HepG2 (cell line): ENCODE results near the gene B3GNT2. TPM values are rescaled to one million over a fixed set of nuclear protein-coding genes. Genes with fewer than 3 reads are reported as not detected.

Source experiments
- ATAC-seq: fragments of 200-7000 bp; cut with Tn5 transposase; 3 replicates; pipeline ENCODE4 v1.9.1; 2020; ENCODE audit warnings: mild to moderate bottlenecking, moderate library complexity
- BruUV-seq: library from RNA; stranded (reverse); fragments of 400-500 nt; replicated peaks from 2 replicates; lab custom pipeline; 2021; lab: Mats Ljungman, UMichigan
- CTCF ChIA-PET: fragments of 300-600 bp; formaldehyde crosslinking; extraction: SDS; loops from one replicate; lab custom pipeline; 2021; ENCODE audit warnings: low total read pairs, inconsistent platforms, low intra/inter-chr PET ratio; lab: Yijun Ruan, JAX
- POLR2A ChIA-PET: fragments of 350-600 bp; sonication (Branson Sonifier 250); formaldehyde crosslinking; loops from one replicate; lab custom pipeline; 2020; ENCODE audit warnings: antibody characterized with exemption, inconsistent platforms; lab: Yijun Ruan, JAX
- DNase-seq: peaks from one replicate; pipeline ENCODE4 v3.0.0-alpha.2; 2015; ENCODE audit warnings: low spot score
- FAIRE-seq: peaks from 3 replicates; lab custom pipeline; 2011; peaks lifted over from hg19 to GRCh38; lab: Jason Lieb, UNC
- H2AFZ ChIP-seq: one replicate; pipeline ENCODE4 v1.6.1; 2011; ENCODE audit warnings: low read length, inconsistent platforms
- H3K27ac ChIP-seq: fragments of 300-600 bp; 3 replicates; pipeline ENCODE4 v1.8.0; 2011; ENCODE audit warnings: mixed run types, mild to moderate bottlenecking, mixed read lengths, low read length, inconsistent platforms; ENCODE audit not compliant: insufficient read depth; ENCODE audit errors: extremely low read length
- H3K27me3 ChIP-seq, 2 experiments: fragments of 200-600 bp in 1 of 2; 2 replicates in 1 of 2; 3 replicates in 1 of 2; pipeline versions ENCODE4 v1.6.0 to v1.8.0; 2011; ENCODE audit warnings: low read length in 2 of 2, mild to moderate bottlenecking in 2 of 2, moderate library complexity in 2 of 2, inconsistent platforms in 1 of 2; ENCODE audit not compliant: insufficient read depth in 2 of 2, control insufficient read depth in 1 of 2
- H3K36me3 ChIP-seq, 2 experiments: fragments of 200-600 bp in 1 of 2; replicated peaks in 1 of 2; 2 replicates in 1 of 2; 3 replicates in 1 of 2; pipeline versions ENCODE4 v1.5.1 to v1.8.0; 2011; ENCODE audit warnings: low read length in 2 of 2, inconsistent platforms in 1 of 2; ENCODE audit not compliant: insufficient read depth in 2 of 2, control insufficient read depth in 1 of 2
- H3K4me1 ChIP-seq: 2 replicates; pipeline ENCODE4 v1.5.1; 2012; ENCODE audit warnings: low read length, inconsistent platforms; ENCODE audit not compliant: insufficient read depth
- H3K4me2 ChIP-seq: 2 replicates; pipeline ENCODE4 v1.6.0; 2011; ENCODE audit warnings: low read depth, low read length, inconsistent platforms
- H3K4me3 ChIP-seq, 3 experiments: fragments of 200-600 bp in 1 of 3; sonication (generic), shearing (Covaris generic) in 1 of 3; replicated peaks in 1 of 3; 2 replicates each; pipeline ENCODE4 v1.5.1; 2011 to 2016; ENCODE audit warnings: low read length in 3 of 3, inconsistent platforms in 2 of 3, low read depth in 2 of 3, mild to moderate bottlenecking in 2 of 3, control low read depth in 1 of 3, mixed read lengths in 1 of 3; ENCODE audit not compliant: insufficient read depth in 1 of 3
- H3K79me2 ChIP-seq: one replicate; pipeline ENCODE4 v1.6.1; 2011; ENCODE audit warnings: low read length, inconsistent platforms; ENCODE audit not compliant: insufficient read depth
- H3K9ac ChIP-seq: 2 replicates; pipeline ENCODE4 v1.6.0; 2011; ENCODE audit warnings: mild to moderate bottlenecking, low read depth, low read length, inconsistent platforms; ENCODE audit not compliant: insufficient read depth
- H3K9me3 ChIP-seq: 2 replicates; pipeline ENCODE4 v1.5.1; 2012; ENCODE audit warnings: mild to moderate bottlenecking, low read length
- H4K20me1 ChIP-seq: 2 replicates; pipeline ENCODE4 v1.6.0; 2011; ENCODE audit warnings: inconsistent platforms, mild to moderate bottlenecking, low read length, moderate library complexity; ENCODE audit not compliant: insufficient read depth
- DPF2 ChIP-seq: sonication (generic); formaldehyde crosslinking; IDR thresholded peaks from 2 replicates; pipeline ENCODE4 v1.4.0; 2020; ENCODE audit warnings: mild to moderate bottlenecking, low read depth, missing genetic modification reagents, borderline replicate concordance
- HOMEZ ChIP-seq: IDR thresholded peaks from 2 replicates; pipeline ENCODE4 v1.6.1; 2016; ENCODE audit warnings: low read depth
- KDM5B ChIP-seq: sonication (generic); formaldehyde crosslinking; IDR thresholded peaks from 2 replicates; pipeline ENCODE4 v1.4.0; 2020; ENCODE audit warnings: missing genetic modification reagents, mild to moderate bottlenecking, borderline replicate concordance
- MAFF ChIP-seq: IDR thresholded peaks from 2 replicates; pipeline ENCODE4 v1.6.1; 2011; ENCODE audit warnings: low read depth, low read length, improper control_type of control experiment
- MAFK ChIP-seq, 2 experiments: IDR thresholded peaks in 1 of 2; conservative IDR thresholded peaks in 1 of 2; 2 replicates each; pipeline ENCODE4 v1.6.1; 2011; ENCODE audit warnings: improper control_type of control experiment in 2 of 2, low read length in 2 of 2
- MEIS1 ChIP-seq: sonication (generic); formaldehyde crosslinking; IDR thresholded peaks from 2 replicates; pipeline ENCODE4 v1.9.0; 2021; ENCODE audit warnings: mild to moderate bottlenecking, missing genetic modification reagents, moderate library complexity, borderline replicate concordance
- NR2F2 ChIP-seq: IDR thresholded peaks from 2 replicates; pipeline ENCODE4 v1.6.1; 2012; ENCODE audit warnings: low read depth, inconsistent platforms, borderline replicate concordance
- POGK ChIP-seq: sonication (generic); formaldehyde crosslinking; conservative IDR thresholded peaks from 2 replicates; pipeline ENCODE4 v1.8.0; 2022; ENCODE audit warnings: mild to moderate bottlenecking, moderate library complexity, missing genetic modification reagents
- TAF15 ChIP-seq: fragments of 200-400 bp; formaldehyde crosslinking; IDR thresholded peaks from one replicate; pipeline ENCODE4 v1.6.1; 2018; ENCODE audit warnings: mild to moderate bottlenecking, low read depth, low read length; ENCODE audit not compliant: poor library complexity, severe bottlenecking
- ZNF3 ChIP-seq: IDR thresholded peaks from 2 replicates; pipeline ENCODE4 v1.7.0; 2017; ENCODE audit warnings: inconsistent platforms
- ZNF484 ChIP-seq: sonication (generic); formaldehyde crosslinking; IDR thresholded peaks from 2 replicates; pipeline ENCODE4 v1.5.1; 2020; ENCODE audit warnings: mild to moderate bottlenecking, low read depth, missing genetic modification reagents, borderline replicate concordance
- ZNF777 ChIP-seq: sonication (generic); formaldehyde crosslinking; IDR thresholded peaks from 2 replicates; pipeline ENCODE4 v1.4.0; 2020; ENCODE audit warnings: missing genetic modification reagents
- WGBS: methylation state at CpG from one replicate; pipeline ENCODE4 v1.1.6; 2017; ENCODE audit warnings: low lambda C conversion rate; 5-methylcytosine and 5-hydroxymethylcytosine counted together
- in situ Hi-C: cut with HindIII; loops from 2 replicates; pipeline ENCODE4 v1.10.0; 2017; ENCODE audit warnings: low pct_unique_long_range_greater_than_20kb; ENCODE audit not compliant: extremely low pct_ligation_motif_present
- intact Hi-C: fragments of 100-400 bp; cut with micrococcal nuclease; formaldehyde crosslinking; loops from one replicate; pipeline ENCODE4 v1.10.0; 2022; ENCODE audit not compliant: unreplicated experiment
- polyA plus RNA-seq, 8 experiments: library from polyadenylated mRNA; depleted of rRNA in 3 of 8; stranded (reverse) in 7 of 8; unstranded in 1 of 8; fragments of >200 nt; fragmentation: Illumina TruSeq in 4 of 8; extraction: Trizol in 4 of 8; gene quantifications; 2 replicates each; pipeline versions ENCODE4 v1.2.1 to v1.2.3, GENCODE V29; 2011 to 2016; ENCODE audit warnings: low read depth in 4 of 8, missing spikeins in 1 of 8, mixed read lengths in 1 of 8; ENCODE audit not compliant: insufficient read depth in 1 of 8
- total RNA-seq, 5 experiments: library from RNA; depleted of rRNA; stranded (reverse); fragments of >200 nt; fragmentation: Illumina TruSeq; extraction: Trizol; gene quantifications; 2 replicates each; pipeline ENCODE4 v1.2.3, GENCODE V29; 2016; ENCODE audit warnings: low read depth in 1 of 5

B3GNT2 gene
- total and polyA plus RNA-seq, 2 of the 13 experiments (the other 11 are each of a cell fraction or from before 2014, with no cell fraction given), result 26.3 to 28.5 TPM

DNA sequence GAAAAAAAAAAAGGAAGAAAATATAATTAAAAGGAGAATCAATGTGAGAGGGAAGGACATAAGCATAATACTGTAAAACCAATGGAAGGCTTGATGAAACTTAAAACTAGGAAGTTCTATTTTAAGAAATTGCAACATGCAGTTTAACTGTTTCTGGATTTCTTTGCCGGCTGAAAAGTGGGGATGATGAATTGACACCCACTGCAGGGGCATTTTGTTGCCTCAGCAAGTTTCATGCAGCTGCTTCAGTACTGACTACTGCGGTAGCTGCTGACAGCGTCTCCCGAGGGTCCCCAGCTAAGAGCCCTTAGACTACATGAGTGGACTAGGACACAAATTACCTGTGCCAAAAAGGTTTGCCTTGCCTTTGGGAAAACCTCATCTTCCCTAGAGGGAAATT is 69.2 kb downstream of the B3GNT2 start:
- no peak for ATAC-seq
- H3K4me1 ChIP-seq, result peaks cover 8% of the 10 kb centered on the region; the same call in 1 of the 2 replicates
- no peak overlapping the region for H3K4me3 ChIP-seq
- no peak overlapping the region for H3K4me2 ChIP-seq
- no peaks in the 10 kb centered on the region for H4K20me1 ChIP-seq
- no peak overlapping the region for H3K9ac ChIP-seq
- in situ Hi-C loops (no loop called here), intact Hi-C loops (no loop called here)
- FAIRE-seq, result no peak
- BruUV-seq, result no TSS peak
- POLR2A ChIA-PET, result no interaction called here
- CTCF ChIA-PET, result no interaction called here
- no peak overlapping the region for H2AFZ ChIP-seq
- H3K9me3 ChIP-seq, result peaks cover 15% of the 10 kb centered on the region
- H3K36me3 ChIP-seq, result no peaks in the 10 kb centered on the region
- no peaks in the 10 kb centered on the region for H3K27me3 ChIP-seq
- H3K27ac ChIP-seq, result no peak overlapping the region
- TF ChIP-seq NR2F2, result no peak
- TF ChIP-seq MAFF, result 0 out of 2 replicates have a peak, but pooled peaks have one; percentile 22
- no peak for TF ChIP-seq POGK (CRISPR knock-in tag)
- no peak for TF ChIP-seq MEIS1 (CRISPR knock-in tag)
- TF ChIP-seq DPF2 (CRISPR knock-in tag), result no peak
- no peak for TF ChIP-seq HOMEZ (CRISPR knock-in tag)
- no peak for TF ChIP-seq ZNF777 (CRISPR knock-in tag)
- no peak for TF ChIP-seq ZNF484 (CRISPR knock-in tag)
- TF ChIP-seq TAF15, result no peak
- 0 out of 4 replicates have a peak, but pooled peaks have one; percentile 4 to 16 for TF ChIP-seq MAFK (conservative IDR thresholded peaks at IDR 0.05 in 1 of 2, IDR thresholded peaks at IDR 0.05 in 1 of 2; ENCODE audit: low read length in 2 of 2)
- no peak for TF ChIP-seq KDM5B
- no peak for TF ChIP-seq ZNF3
- no peak for DNase-seq
- 98% methylated on average over 4 of the region's 4 CpGs for WGBS
- H3K79me2 ChIP-seq, result no peaks in the 10 kb centered on the region
